CD4-positive, alpha-beta T cell (primary cell): Measurements from ENCODE around the gene C17orf67. TPM values are rescaled to one million over a fixed set of nuclear protein-coding genes. Genes with fewer than 3 reads are reported as not detected.

Experiments
- ATAC-seq: fragments of 200-7000 bp; cut with Tn5 transposase; one replicate; pipeline ENCODE4 v1.10.0; 2022; ENCODE audit warnings: mild to moderate bottlenecking; ENCODE audit not compliant: poor library complexity
- CTCF ChIA-PET: fragments of 350-600 bp; sonication (Branson Sonifier 250); formaldehyde crosslinking; loops from one replicate; lab custom pipeline; 2021; ENCODE audit warnings: antibody characterized with exemption, inconsistent platforms; lab: Charles Lee
- POLR2A ChIA-PET: fragments of 350-600 bp; sonication (Branson Sonifier 250); formaldehyde crosslinking; loops from one replicate; lab custom pipeline; 2021; ENCODE audit warnings: antibody characterized with exemption, inconsistent platforms; lab: Charles Lee
- DNase-seq, 14 experiments: peaks; one replicate each; pipeline ENCODE4 v3.0.0-alpha.2; 2013 to 2020; ENCODE audit warnings: mixed read lengths in 2 of 14
- H3K27ac ChIP-seq, 2 donors: one replicate each; pipeline versions ENCODE4 v1.5.1 to v1.7.0; 2013; ENCODE audit warnings: low read length in 2 of 2, low read depth in 1 of 2, mild to moderate bottlenecking in 1 of 2
- H3K27me3 ChIP-seq, 2 experiments: 1 replicate in 1 of 2; 2 replicates in 1 of 2; pipeline versions ENCODE4 v1.6.1 to v1.7.0; 2013; ENCODE audit warnings: low read length in 2 of 2, control low read depth in 1 of 2, mild to moderate bottlenecking in 1 of 2, moderate library complexity in 1 of 2; ENCODE audit not compliant: insufficient read depth in 2 of 2, control insufficient read depth in 1 of 2
- H3K36me3 ChIP-seq: one replicate; pipeline ENCODE4 v1.6.1; 2013; ENCODE audit warnings: low read length, control low read depth; ENCODE audit not compliant: insufficient read depth
- H3K4me1 ChIP-seq: one replicate; pipeline ENCODE4 v1.6.1; 2013; ENCODE audit warnings: low read length, control low read depth; ENCODE audit not compliant: insufficient read depth
- H3K4me3 ChIP-seq: one replicate; pipeline ENCODE4 v1.5.1; 2013; ENCODE audit warnings: mild to moderate bottlenecking, low read length, moderate library complexity
- H3K9me3 ChIP-seq, 2 experiments: 1 replicate in 1 of 2; 2 replicates in 1 of 2; pipeline versions ENCODE4 v1.6.1 to v1.7.0; 2013; ENCODE audit warnings: low read length in 2 of 2, mild to moderate bottlenecking in 2 of 2, control low read depth in 1 of 2, moderate library complexity in 1 of 2; ENCODE audit not compliant: control insufficient read depth in 1 of 2, insufficient read depth in 1 of 2
- H3K27ac Mint-ChIP-seq: one replicate; pipeline ENCODE4 v1.8.0; 2020; ENCODE audit warnings: mixed read lengths
- H3K27me3 Mint-ChIP-seq: one replicate; pipeline ENCODE4 v1.8.0; 2021; ENCODE audit warnings: mixed read lengths
- H3K36me3 Mint-ChIP-seq: one replicate; pipeline ENCODE4 v1.8.0; 2021; ENCODE audit warnings: low read depth, mixed read lengths
- H3K4me1 Mint-ChIP-seq: one replicate; pipeline ENCODE4 v1.8.0; 2021; ENCODE audit warnings: low read depth, mixed read lengths
- H3K4me3 Mint-ChIP-seq: one replicate; pipeline ENCODE4 v1.8.0; 2020; ENCODE audit warnings: mild to moderate bottlenecking, mixed read lengths
- H3K9me3 Mint-ChIP-seq: one replicate; pipeline ENCODE4 v1.8.0; 2020; ENCODE audit warnings: mixed read lengths
- CTCF ChIP-seq: fragments of 200-600 bp; IDR thresholded peaks from one replicate; pipeline ENCODE4 v1.8.0; 2022; ENCODE audit warnings: antibody characterized with exemption, mild to moderate bottlenecking
- intact Hi-C, 2 experiments: fragments of 100-400 bp; cut with DNase I in 1 of 2; cut with micrococcal nuclease in 1 of 2; formaldehyde crosslinking; loops; one replicate each; pipeline versions ENCODE4 v1.15.1 to v1.9.0; 2023 to 2025; cut with DNase I, micrococcal nuclease
- total RNA-seq, 174 experiments: library from RNA in 2 of 174; stranded (reverse) in 2 of 174; gene quantifications; one replicate each; pipeline ENCODE4 v1.2.3 and lab custom pipeline; 2021 to 2026

Gene C17orf67
- total RNA-seq, 2 experiments from 2014 or later, result 4.3 to 4.8 TPM

- Histone ChIP-seq H3K27ac (no peak overlapping the region), H3K36me3 (no peaks in the 10 kb centered on the region), H3K4me3 (no peak overlapping the region), H3K9me3 (no peaks in the 10 kb centered on the region), H3K4me1 (peaks cover 31% of the 10 kb centered on the region), H3K27me3 (no peaks in the 10 kb centered on the region)
- TF ChIP-seq CTCF, result no peak
- H3K9me3 Mint-ChIP-seq, result no peaks in the 10 kb centered on the region
- intact Hi-C loops, result loop anchor here (5.0 kb wide), 2 partner anchors 280 to 1255 kb away; no protein-coding TSS in a partner anchor
- DNase-seq (no peak), ATAC-seq (no peak)
- H3K4me3 Mint-ChIP-seq, result no peak overlapping the region
- no peaks in the 10 kb centered on the region for H3K36me3 Mint-ChIP-seq
- CTCF ChIA-PET, result interaction anchor here (0.8 to 1.1 kb wide), 2 partner anchors 12 to 189 kb away, joined by 3 to 4 read pairs; no protein-coding TSS in a partner anchor
- H3K4me1 Mint-ChIP-seq, result peaks cover 36% of the 10 kb centered on the region
- no peaks in the 10 kb centered on the region for H3K27me3 Mint-ChIP-seq
- no peak overlapping the region for H3K27ac Mint-ChIP-seq
- POLR2A ChIA-PET, result no interaction called here
Observed at GRCh38 chr17:56782338-56782737, 51.4 kb downstream of the C17orf67 start.

GRCh38 chr17:56781906-56782305 is 51.8 kb downstream of the C17orf67 start:
- Histone ChIP-seq H3K27me3 (no peaks in the 10 kb centered on the region), H3K4me1 (peaks cover 27% of the 10 kb centered on the region), H3K36me3 (no peaks in the 10 kb centered on the region), H3K27ac (no peak overlapping the region), H3K4me3 (no peak overlapping the region), H3K9me3 (no peaks in the 10 kb centered on the region)
- DNase-seq (no peak), ATAC-seq (no peak)
- Mint-ChIP-seq H3K27ac (peak overlapping the region; percentile 21), H3K4me1 (peaks cover 32% of the 10 kb centered on the region), H3K27me3 (no peaks in the 10 kb centered on the region), H3K36me3 (no peaks in the 10 kb centered on the region), H3K4me3 (peak overlapping the region; percentile 11), H3K9me3 (no peaks in the 10 kb centered on the region)
- TF ChIP-seq CTCF, result no peak
- intact Hi-C loops, result loop anchor here (2.0 to 5.0 kb wide), 5 partner anchors 127 to 1255 kb away; partner anchors contain the start of gene NOG (in 1 of the 2)
- POLR2A ChIA-PET, result interaction anchor here (0.7 kb wide), 1 partner anchor 189 kb away, joined by 3 read pairs; no protein-coding TSS in a partner anchor
- CTCF ChIA-PET, result interaction anchor here (0.8 to 1.1 kb wide), 2 partner anchors 11 to 189 kb away, joined by 3 to 4 read pairs; no protein-coding TSS in a partner anchor

GRCh38 chr17:56779898-56780777 is 53.6 kb downstream of the C17orf67 start:
- POLR2A ChIA-PET, result interaction anchor here (0.8 to 2.1 kb wide), 16 partner anchors 11 to 1029 kb away, joined by 3 to 35 read pairs (median 6); partner anchors contain the start of genes C17orf67, DGKE, NOG and PCTP
- ATAC-seq (peak; percentile 95), DNase-seq (peak; percentile 75 to 93 (median 85))
- TF ChIP-seq CTCF, result peak; percentile 97
- peak overlapping the region; percentile 97 for H3K27ac Mint-ChIP-seq
- peak overlapping the region; percentile 90 for H3K4me3 Mint-ChIP-seq
- H3K27ac ChIP-seq, result peak overlapping the region; percentile 71 to 77
- intact Hi-C loops, result loop anchor here (1.0 to 5.0 kb wide), 8 partner anchors 63 to 1253 kb away; partner anchors contain the start of gene NOG (in 1 of the 2)
- H3K4me1 Mint-ChIP-seq, result peaks cover 26% of the 10 kb centered on the region
- H3K4me3 ChIP-seq, result peak overlapping the region; percentile 64
- H3K36me3 ChIP-seq, result no peaks in the 10 kb centered on the region
- H3K4me1 ChIP-seq, result peaks cover 22% of the 10 kb centered on the region
- no peaks in the 10 kb centered on the region for H3K27me3 Mint-ChIP-seq
- no peaks in the 10 kb centered on the region for H3K27me3 ChIP-seq
- no peaks in the 10 kb centered on the region for H3K9me3 Mint-ChIP-seq
- CTCF ChIA-PET, result interaction anchor here (0.6 to 1.8 kb wide), 28 partner anchors 9 to 1254 kb away, joined by 3 to 18 read pairs (median 4); partner anchors contain the start of genes C17orf67, DGKE and NOG
- no peaks in the 10 kb centered on the region for H3K36me3 Mint-ChIP-seq
- no peaks in the 10 kb centered on the region for H3K9me3 ChIP-seq
